H1 (cell line): ENCODE measurements around the gene KLHDC8A. TPM values are rescaled to one million over a fixed set of nuclear protein-coding genes. Genes with fewer than 3 reads are reported as not detected.

Source experiments
- SUZ12 ChIP-seq: fragments of 200-600 bp; sonication (generic); IDR thresholded peaks from 2 replicates; pipeline ENCODE4 v1.6.1; 2012; ENCODE audit warnings: mild to moderate bottlenecking, inconsistent platforms, low read length, moderate library complexity, mixed read lengths
- TBP ChIP-seq: IDR thresholded peaks from 2 replicates; pipeline ENCODE4 v1.6.1; 2011; ENCODE audit warnings: low read depth, low read length, improper control_type of control experiment
- polyA plus RNA-seq, 7 experiments: library from polyadenylated mRNA; depleted of rRNA in 3 of 7; stranded (reverse) in 5 of 7; unstranded in 2 of 7; fragments of >200 nt in 5 of 7; fragments of 200-250 nt in 2 of 7; gene quantifications; 1 replicate in 5 of 7; 2 replicates in 1 of 7; 4 replicates in 1 of 7; pipeline versions ENCODE4 v1.2.1 to v1.2.3, GENCODE V29; 2011 to 2013; ENCODE audit warnings: missing spikeins in 2 of 7, mixed read lengths in 2 of 7
- total RNA-seq: library from RNA; stranded (reverse); fragmentation: NEBNext Ultra II Directional; extraction: Animal tissue kit (Norgen Biotek cat#: 25700); gene quantifications from 2 replicates; pipeline ENCODE4 v1.2.1, GENCODE V29; 2021

KLHDC8A gene
- total and polyA plus RNA-seq, 2 of the 8 experiments (the other 6 are each of a cell fraction or from before 2014, with no cell fraction given), result 1.9 to 3.4 TPM

DNA sequence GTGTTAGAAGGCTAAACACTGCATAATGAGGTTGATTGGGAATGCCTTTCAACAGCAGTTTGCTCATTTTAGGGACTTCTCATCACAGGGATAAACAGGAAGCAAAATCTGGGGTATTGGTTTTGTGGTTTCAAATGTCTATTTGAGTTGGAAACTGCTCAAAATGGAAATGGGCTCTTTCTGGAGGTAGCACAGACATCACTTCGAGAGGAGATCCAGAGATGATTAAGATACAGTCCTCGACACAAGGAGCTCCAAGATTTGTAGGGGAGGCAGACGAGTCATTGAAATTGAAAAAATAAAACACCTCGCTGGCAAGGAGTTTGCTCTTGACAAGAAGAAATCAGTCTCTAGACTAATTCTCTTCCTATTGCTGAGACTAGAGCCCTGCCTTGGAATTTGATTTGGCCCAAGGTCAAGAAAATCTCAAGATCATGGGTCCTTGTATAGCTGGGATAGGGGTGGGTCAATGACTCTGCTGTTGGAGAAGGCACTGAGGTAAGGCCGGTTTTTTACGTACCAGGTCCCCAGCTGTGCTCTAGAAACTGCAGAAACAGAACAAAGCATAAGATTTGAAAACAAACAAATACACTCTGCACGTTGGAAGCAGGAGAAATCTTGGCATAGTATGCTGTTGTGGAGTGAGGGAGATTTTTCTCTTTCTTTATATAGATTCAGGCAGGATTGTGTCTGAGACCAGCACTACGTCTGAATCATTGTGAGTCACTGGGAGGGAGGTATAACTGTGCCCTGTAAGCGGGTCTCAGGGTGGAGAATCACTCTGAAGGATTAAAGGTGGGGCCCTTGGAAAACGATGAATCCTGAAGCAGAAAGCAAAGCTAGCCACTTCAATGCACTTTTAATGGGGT is 17.7 kb upstream of the KLHDC8A start (continued):
- TF ChIP-seq SUZ12 (no peak), TBP (no peak)
